GM12874 (cell line): Measurements from ENCODE around the gene ALG14.

ENCODE experiments used
- CTCF ChIP-seq: IDR thresholded peaks from 2 replicates; pipeline ENCODE4 v1.5.1; 2011; ENCODE audit warnings: low read depth, mild to moderate bottlenecking, control low read depth, low read length, moderate library complexity; ENCODE audit not compliant: insufficient read depth

ALG14 gene

GRCh38 chr1:94949681-94950661 lies 122.8 kb downstream of the ALG14 start:
- no peak for TF ChIP-seq CTCF

- no peak for TF ChIP-seq CTCF
These were observed 125.3 kb downstream of the ALG14 start for GRCh38 chr1:94947437-94947836.

- no peak for TF ChIP-seq CTCF
These were observed 125.9 kb downstream of the ALG14 start for GRCh38 chr1:94946886-94947285.

GRCh38 chr1:94942171-94943128 lies 130.3 kb downstream of the ALG14 start:
- TF ChIP-seq CTCF = no peak

- no peak for TF ChIP-seq CTCF
These were observed 132.0 kb downstream of the ALG14 start for GRCh38 chr1:94940738-94941137.

GRCh38 chr1:94937820-94938219 lies 134.9 kb downstream of the ALG14 start:
- no peak for TF ChIP-seq CTCF
